Stimulated activated CD8-positive, alpha-beta memory T cell treated with anti-CD3 and anti-CD28 coated beads, Interleukin-4, amount 100 ng/mL, for 1 hour (primary cell): Measurements from ENCODE around the gene SSTR3.
"Not testable (repeated sequence)": the region's sequence is repeated elsewhere in the genome, so short reads cannot be mapped to it uniquely, and the experiment has no call there.

Experiments
- DNase-seq, 2 donors: peaks; one replicate each; pipeline ENCODE4 v3.0.0-alpha.2; 2020; ENCODE audit warnings: low read depth in 2 of 2, low spot score in 1 of 2

Gene SSTR3

DNA sequence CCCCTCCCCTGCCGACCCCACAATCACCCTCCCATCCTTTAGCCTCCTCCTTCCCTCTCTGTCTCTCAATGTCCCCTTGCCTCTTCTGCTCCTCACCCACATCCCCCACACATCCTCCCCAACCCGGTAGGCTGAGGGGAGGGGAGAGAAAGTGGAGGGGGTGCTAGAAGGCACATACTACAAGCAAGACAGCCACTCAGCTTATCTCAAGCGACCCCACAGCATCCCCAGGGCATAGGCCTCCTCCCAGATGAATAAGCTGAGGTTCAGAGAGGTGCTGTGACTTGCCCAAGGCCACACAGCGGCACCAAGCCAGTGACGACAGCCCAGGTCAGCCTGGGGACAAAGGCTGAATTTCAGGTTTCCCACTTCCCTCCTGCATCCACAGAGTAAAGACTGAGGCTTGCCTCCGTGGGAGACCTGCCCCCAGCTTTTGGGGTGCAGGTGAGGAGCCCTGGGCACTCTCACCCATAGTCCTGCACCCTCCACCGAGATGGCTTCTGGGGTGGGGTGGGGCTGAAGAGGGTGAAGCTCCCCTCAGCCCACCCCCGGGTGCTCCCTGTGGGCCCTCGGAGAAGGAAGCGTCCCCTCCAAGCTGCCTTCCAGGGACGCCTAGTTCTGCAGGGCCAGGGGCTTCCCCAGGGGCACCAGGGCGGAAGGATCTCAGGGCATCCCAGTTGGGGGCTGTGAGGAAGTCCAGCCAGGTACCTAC is 31.3 kb upstream of the SSTR3 start:
- DNase-seq = no peak

DNA sequence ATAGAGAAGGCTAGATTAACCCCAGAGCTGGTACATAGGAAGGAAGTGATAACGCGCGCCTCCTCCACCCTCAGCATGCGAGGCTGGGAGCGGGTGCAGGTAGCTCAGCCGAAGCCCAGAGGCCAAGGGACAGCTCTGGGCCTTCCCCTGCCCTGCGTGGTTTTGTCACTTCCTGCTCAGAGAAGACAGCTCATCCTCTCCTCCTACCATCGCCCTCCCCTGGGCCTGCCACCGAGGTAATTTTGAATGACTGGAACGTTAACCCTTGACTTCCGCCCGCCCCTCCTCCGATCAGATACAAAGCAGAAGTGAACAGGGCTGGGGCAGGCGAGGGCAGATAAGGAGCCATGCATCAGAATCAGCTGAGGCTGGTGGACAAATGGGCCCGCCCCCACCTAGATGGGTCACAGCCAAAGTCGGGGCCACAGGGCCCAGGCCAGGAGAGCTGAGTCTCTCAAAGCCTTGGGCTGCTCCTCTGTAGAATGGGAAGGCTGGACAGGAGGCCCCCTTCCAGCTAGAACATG is 30.2 kb upstream of the SSTR3 start:
- peak; percentile 77 to 79 for DNase-seq

DNA sequence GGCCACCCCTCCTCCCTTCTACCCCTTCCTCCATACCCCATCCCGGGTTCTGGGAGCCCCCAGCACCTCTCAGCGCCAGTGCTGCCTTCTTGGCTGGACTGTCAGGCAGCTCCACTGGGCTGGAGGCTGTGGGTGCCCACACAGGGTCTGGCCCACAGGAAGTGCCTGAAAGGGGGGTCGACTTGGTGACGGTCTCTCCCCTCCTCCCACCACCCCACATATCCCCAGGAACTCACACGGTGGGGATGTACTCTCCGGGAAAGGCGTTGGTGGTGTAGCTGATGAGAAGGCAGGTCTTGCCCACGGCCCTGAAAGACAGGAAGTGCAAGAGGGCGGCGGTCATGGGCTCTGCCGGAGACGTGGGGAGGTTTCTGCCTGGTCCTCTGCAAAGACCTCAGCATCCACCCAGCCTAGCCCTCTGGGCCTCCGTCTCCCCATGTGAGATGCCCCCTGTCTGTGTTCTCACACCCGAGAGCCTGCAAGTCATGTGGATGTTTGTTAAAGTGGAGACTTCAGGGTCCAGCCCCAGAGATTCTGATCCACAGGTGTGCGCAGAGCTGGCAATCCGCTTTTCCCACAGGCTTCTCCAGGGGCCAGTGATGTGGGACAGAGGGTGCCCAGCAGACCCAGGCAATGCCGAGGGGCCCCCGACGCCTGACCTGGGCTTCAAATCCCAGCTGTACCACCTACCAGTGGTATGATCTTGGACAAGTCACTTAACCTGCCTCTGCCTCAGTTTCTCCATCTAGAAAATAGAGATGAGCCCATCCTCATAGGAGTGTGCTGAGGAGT is 29.3 kb upstream of the SSTR3 start:
- no peak for DNase-seq

DNA sequence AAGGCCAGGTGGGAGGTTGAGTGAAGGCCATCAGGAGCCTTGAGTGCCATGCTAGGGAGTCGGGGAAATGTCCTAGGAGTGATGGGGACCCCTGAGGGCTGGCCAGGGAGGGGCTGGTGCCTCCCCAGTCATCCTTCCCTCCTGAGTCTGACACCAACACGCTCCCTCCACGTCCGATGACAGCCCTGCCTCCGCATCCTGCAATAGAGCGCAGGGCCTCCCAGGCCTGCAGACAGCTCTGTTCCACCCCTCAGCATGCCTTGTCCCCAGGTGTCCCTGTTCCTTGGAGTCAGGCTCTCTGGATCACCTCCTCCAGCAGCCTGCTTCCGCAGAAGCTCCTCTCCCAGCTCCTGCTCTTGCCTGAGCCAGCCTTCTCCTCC is 28.7 kb upstream of the SSTR3 start:
- no peak for DNase-seq

DNA sequence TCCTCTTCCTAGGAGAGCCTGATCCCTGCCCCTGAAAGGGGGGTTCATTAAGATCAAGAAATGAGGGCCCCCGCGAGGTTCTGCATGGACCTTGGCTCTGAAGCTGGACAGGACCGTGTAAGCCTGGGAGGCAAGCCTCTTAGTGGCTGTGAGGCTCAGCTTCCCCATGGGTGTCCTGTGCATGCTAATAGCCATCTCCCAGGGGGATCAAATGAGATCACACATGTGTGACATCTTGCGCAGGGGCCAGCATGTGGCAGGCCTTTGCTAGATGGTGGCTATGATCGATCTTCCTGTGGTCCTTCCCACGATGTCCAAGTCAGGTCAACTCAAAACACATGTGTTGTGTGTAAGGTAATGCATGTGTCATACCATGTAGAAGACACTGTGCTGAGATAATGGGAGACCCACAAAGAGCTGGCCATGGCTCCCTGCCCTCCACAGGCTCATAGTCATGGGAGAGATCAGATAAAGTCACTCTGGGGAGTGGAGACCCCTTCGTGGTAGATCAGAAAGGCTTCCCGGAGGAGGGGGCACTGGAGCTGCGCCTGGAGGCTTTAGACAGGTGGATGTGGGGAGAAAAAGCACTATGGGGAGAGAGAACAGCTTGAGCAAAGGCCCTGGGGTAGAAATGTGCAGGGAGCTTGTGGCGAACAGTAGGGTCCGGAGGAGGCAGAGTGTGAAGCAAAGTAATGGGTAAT is 28.1 kb upstream of the SSTR3 start:
- no peak for DNase-seq

DNA sequence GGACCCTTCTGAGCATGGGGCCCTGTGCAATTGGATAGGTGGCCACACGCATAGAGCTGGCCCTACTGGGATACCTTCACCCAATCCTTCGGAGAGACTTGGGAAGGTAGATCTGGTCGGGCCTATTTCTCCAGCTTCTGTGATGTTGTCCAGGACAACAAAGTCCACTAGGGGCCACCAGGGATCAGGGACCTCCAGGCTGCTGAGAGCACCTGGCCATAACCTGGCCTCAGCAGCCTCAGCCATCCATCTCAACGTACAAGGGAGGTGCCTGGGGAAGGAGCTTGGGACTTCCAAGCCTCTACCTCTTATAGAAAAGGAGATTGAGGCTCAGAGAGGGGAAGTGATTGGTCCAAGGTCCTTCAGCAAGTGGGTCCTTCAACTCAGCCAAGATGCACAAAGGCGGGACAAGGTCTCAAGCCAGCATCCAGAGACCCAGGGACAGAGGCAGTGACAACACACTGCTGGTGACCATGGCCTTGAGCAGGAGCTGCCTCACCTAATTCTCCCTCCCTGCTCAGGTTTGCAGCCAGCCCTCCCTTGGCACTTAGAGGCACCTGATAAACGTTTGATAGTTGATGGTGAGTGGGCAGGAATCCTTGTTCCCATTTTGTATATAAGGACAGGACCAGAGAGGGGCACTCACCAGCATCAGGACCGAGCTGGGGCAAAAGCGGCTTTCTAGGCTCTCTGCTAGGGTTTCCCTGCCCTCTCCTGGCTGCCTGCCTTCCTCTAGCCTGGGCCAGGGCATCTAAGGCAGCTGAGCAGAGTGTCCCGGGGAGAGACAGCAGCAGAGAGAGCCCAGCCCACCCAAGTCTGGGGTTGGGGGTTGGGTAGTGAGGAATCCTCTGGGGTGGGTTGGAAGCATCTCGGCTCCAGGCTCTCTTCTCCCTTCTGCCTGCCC is 27.3 kb upstream of the SSTR3 start:
- no peak for DNase-seq

DNA sequence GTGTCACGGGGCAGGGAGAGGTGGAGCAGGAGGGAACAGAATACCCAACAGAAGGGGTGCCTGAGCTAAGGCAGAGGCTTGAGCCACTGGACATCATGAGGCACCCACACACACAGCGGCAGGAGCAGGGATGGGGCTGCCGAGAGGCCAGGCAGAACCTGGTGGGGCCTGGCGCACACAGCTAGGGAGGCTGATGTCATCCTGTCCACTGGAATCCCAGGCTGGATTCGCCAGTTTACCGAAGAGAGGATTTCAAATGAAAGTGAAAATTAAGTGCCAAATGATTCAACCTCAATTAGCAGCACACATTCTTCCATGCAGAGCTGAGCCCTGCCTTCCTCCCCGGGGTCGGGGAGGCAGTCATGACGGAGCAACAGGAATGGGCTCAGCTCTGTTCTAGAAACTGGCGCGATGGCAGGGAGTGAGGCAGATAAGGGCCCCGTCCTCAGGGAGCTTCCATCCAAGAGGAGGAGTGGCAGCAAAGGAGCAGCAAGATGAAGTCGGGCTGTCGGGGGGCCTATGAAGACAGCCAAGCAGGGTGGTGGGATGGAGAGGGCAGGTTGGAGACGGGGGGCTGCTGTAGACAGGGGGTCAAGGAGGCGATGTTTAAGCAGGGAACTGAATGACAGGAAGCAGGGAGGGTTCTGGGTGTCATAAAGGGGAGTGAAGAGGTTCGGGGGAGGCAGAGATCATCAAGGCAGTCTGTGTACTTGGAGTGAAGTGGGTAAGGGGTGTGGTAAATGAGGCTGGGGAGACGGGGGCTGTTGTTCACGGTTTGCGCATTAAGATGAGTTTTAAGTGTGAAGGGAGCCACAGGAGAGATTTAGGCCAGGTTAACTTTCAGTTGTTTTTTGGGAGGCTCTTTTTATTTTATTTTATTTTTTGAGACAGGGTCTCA is 25.3 kb upstream of the SSTR3 start:
- no peak for DNase-seq

DNA sequence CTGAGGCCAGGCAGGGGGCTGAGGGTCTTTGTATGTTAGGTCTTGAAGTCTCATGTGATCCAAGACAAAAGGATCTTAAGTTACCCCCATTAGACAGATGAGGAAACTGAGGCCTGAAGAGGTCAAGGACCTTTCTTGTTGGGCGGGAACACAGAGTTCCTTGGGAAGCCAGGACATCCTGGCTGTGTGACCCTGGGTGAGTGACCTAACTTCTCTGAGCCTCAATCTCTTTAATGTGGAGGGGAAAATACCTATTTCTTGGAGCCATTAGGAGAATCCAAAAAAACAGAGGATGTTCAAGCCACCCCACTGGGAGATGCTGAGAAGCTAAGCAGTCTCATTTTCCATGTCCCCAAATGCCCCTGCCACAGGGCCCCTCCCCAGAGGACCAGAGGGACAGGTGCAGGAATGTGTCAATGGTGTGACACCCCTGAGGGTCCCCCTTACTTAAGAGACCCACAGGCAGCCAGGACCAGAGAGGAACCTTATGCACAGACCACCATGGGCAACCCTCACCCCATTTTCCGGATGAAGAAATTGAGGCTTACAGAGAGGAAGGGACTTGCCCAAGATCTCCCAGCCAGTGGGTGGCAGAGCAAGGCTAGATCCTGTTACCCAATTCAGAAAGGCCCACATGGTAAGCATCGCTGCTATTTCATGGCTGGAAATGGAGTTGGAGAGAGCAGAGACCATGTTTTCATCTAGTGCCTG is 23.8 kb upstream of the SSTR3 start:
- no peak for DNase-seq

DNA sequence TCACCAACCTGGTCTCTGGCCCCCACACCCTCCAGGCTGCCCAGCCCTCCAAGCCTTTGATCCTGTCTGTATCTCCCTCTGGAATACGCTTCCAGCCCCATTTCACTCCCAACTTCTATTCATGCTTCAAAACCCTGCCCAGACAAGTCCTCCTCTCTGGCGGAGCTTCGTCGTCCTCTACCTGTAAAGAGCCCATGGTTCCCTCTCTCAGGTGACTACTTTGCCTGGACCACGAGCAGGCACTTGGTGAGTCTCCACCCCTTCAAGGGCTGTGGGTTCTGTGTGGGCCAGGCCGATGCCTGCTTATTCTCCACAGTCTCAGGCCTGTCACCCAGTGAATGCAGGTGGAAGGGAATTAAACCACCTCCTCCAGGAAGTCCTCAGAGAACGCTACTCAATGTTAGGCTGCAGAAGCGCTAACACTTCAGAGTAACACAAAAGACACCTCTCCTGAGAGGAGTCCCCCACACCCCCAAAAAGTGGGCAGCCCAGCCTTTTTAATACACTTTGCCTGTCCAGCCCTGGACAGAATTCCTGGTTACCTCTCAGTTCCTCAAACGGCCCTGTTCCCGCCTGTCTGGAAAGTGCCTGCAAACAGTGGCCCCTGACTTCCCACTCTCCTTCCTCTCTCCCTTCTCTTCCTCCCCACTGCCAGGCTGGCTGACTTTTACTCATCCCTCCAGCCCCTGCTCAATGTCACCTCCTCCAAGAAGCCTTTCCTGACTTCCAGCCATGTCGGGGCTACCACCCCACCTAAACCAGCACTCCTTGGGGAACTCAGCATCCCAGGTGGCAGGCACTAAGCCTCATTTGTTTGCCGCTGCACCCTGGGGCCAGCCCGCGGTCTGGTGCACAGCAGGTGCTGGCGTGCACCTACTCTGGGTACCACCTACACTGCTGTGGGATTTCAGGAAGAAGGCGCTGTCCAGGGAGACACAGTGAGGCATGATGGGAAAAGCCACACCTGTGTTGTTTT is 22.7 kb upstream of the SSTR3 start:
- DNase-seq = no peak

DNA sequence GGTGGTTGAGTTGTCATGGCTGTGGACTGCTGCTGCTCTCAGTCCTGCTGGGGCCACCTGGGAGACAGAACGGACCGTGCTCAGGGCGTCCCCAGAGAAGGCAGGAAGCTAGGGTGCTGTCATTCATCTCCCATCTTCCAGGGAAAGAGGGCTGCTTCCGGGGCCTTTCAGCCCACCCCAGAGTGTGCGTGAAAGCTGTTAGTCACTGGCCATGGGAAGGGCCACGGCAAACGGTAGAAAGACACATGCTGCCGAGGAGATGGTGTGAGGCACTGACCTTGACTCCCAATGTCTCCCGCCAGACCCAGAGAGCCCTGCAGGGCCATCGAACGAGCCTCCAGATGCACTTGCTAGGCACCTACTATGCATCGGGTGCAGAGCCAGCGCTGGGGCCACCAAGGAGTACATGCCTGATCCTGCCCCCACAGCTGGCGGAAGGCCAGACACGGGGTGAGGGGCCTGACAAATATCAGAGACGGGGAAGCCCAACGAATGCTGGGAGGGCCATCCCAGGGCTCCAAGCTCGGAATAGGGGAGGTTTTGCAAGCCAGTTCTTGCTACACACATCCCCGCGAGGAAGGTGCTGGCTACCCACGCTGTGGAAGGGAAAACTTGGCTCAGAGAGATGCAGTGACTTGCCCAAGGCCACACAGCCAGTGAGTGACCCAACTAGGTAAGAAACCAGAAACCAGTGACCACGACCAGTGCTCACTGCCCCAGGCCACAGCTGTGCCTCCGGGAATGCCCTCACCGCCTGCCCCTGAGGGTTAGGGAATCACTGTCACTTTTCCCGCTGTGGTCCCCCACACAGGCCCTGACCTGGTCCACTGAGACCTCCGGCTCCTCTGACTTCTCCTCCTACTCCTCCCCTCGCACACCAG is 21.7 kb upstream of the SSTR3 start:
- DNase-seq = no peak

DNA sequence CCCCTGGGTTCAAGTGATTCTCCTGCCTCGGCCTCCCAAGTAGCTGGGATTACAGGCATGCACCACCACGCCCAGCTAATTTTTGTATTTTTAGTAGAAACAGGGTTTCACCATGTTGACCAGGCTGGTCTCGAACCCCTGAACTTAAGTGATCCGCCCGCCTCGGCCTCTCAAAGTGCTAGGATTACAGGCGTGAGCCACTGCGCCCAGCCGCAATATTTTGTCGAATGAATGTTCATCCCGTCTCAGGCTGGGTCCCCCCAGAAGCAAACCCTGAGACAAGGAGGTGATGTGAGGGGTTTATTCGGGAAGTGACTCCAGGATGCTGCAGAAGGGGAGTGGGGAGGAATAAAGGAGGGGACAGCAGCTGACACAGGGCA is 21.1 kb upstream of the SSTR3 start:
- DNase-seq = not testable (repeated sequence)

DNA sequence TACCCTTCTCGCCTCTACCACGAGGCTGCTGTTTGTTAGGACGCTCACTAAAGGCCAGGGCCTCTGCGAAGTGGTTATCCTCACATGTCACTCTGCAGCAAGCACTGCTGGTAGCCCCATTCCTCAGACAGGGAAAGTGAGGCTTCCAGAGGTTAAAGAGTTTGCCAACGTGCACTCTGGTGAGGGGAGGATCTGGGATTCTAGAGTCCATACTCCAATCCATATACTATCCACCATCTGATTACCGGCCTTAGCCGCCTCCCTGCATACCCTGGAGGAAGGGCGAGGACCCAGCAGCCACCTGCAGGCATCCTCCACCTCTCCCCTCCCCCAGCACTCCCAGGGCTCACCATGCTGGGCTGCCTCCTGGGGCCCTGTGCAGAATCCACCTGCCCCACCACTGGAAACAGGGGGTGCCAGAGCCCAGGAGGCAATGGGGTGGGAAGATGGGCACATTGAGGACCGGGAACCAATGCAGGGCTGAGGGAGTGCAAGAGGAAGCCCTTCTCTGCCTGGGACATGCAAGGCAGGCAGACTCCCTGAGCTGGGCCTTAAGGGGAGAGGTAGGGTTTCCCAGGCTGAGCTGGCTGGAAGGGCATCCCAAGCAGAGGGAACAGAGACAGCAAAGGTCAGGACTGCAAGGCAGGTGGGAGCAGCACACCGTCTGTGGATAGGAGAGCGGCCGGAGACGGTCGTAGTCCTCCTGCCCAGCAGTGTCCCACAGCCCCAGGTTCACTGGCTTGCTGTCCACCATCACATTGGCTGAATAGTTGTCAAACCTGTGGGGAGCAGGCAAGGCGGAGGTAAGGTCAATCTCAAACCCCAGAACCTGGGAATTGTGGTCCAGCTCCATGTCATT is 20.1 kb upstream of the SSTR3 start:
- no peak for DNase-seq

DNA sequence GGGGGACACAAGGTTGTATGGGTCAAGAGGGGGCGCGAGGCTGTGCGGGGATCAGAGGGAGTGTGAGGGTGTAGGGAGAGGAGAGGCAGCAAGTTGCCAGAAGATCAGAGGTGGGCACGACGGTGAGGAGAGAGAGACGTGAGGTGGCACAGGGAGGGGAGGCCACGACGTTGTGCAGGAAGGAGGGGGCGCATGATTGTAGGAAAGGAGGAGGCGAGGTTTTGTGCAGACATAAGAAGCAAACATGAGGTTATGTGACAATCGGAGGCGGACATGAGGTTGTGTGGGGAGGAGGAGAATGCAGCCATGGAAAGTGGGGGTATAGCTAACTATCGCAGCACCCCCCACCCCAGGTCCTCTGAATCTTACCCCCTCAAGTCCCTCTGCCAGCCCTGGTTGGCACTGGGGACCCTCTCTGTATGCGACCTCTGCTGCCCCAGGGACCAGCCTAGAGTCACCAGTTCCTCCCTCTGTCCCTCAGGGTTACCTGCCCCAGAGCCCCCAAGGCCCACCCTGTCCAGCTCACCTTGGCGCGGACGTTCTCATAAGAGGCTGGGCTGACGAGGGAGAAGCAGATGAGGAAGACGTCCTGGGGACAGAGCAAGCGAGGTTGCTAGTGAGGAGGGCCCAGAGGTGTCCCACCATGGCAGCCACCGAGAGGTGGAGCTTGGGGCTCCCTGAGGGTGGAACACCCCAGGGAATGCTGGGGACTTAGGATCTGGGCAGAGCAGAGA is 19.3 kb upstream of the SSTR3 start:
- no peak for DNase-seq

DNA sequence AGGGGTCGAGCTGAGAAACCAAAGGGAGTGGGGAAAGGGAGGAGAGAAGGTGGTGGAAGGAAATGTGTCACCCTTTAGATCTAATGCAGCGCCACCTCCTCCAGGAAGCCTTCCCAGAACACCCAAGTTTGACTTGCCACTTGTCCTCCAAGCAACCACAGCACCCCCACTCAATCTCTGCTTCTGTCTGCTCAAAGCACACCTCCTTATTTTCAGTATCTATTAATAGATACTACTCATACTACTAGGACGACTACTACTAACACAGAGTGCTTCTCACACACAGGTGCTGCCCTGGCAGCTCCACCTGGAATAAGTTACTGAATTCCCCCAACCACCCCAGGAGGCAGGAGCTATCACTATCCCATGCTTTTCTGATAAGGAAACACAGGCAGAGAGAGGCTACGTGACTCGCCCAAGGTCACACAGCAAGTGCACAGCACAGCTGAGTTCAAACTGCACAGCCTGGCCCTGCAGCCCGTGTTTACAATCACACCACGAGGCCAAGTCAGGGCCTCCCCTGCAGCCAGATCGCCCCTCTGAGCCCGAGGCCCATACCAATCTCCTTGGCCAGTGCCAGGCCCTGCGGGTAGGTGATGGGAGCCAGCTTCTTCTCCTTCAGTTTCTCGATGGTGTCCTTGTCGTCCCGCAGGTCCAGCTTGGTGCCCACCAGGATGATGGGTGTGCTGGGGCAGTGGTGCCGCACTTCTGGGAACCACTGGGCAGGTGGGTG is 18.6 kb upstream of the SSTR3 start:
- DNase-seq = no peak
